Embryonic facial prominence (tissue), 1 donor: ENCODE data around the gene MUC20.
"Not testable (repeated sequence)": the region's sequence is repeated elsewhere in the genome, so short reads cannot be mapped to it uniquely, and the experiment has no call there.

Experiments used
- DNase-seq: peaks from one replicate; pipeline ENCODE4 v3.0.0-alpha.2; 2016; ENCODE audit errors: extremely low spot score

The MUC20 gene

GRCh38 chr3:195770841-195771645 is 50.3 kb downstream of the MUC20 start:
- not testable (repeated sequence) for DNase-seq

DNA sequence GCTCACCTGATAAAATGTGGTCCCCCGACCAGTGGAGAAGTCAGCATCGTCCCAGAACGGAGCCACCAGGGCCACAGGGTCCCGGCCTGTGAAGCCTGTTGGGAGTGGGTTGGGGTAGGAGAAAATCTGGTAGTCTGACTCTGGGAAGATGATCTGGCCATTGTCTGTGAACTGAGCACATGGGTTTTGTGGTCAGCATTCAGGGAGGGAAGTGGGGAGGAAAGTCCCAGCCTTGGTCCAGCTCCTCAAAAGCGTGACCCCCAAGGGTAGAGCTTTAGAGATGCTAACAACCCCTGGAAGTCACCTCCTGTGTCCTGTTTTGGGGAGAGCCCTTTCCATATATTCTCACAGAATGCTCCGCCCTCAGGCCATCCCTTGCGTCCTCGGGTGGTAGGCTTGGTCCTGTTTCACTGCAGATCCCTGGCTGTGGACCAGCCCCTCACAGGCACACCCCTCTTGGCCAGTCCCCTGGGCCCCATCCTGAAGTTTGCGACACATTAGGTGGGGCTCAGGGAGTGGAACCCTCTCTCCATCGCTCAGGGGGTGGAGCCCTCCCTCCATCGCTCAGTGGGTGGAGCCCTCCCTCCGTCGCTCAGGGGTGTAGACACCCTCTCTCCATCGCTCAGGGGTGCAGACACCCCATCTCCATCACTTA is 51.0 kb downstream of the MUC20 start:
- no peak for DNase-seq

GRCh38 chr3:195773956-195774537 is 53.3 kb downstream of the MUC20 start:
- no peak for DNase-seq

DNA sequence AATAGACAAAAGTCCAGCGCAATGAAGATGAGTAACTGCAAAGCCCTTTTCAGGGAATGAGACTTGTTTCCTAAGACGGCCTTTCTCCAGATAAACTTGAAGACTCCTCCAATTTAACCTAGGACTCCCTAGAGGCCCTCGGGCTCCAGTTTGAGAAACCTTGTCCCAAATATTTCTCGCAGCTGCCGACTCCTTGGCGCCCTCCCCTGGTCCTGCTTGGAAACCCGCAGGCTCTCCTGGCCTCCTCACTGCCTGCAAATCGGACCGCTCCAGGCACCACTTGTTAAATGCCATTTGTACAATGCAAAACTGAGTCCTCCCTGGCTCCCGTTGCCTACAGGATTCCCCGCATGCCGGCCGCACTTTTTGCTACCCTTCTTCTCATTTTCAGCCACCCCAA is 54.1 kb downstream of the MUC20 start:
- no peak for DNase-seq

DNA sequence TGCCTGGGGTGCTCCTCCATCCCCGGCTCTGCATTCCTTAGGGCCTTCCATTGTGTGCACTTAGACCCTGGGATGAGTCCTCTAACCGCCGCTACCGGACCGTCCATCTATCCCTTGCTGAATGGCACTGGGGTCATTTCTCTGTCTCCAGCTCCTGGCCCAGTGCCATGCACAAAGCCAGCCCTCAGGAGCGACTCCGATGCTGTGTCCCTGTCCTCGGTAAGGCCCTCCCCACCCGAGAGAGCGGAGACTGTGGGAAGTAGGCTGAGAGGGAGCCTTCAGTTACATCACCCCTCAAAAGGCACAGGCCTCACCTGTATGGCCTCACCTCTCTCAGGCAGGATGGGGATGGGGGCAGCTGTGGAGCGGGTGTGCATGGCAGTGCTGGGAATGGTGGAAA is 57.2 kb downstream of the MUC20 start:
- no peak for DNase-seq

- not testable (repeated sequence) for DNase-seq
Observed at GRCh38 chr3:195781236-195781635, 60.5 kb downstream of the MUC20 start.
